Epithelial cell of proximal tubule (primary cell): ENCODE data around the gene PTPRN2. TPM values are rescaled to one million over a fixed set of nuclear protein-coding genes. Genes with fewer than 3 reads are reported as not detected.

Experiments used
- DNase-seq: peaks from one replicate; pipeline ENCODE4 v3.0.0-alpha.2; 2011; ENCODE audit warnings: low read depth
- H3K4me3 ChIP-seq: 2 replicates; pipeline ENCODE4 v1.5.1; 2011; ENCODE audit warnings: low read depth, mild to moderate bottlenecking, low read length
- total RNA-seq: library from RNA; depleted of rRNA; stranded (reverse); fragments of >200 nt; gene quantifications from 2 replicates; pipeline ENCODE4 v1.2.3, GENCODE V29; 2015
- TF ChIP-seq, protein P1 (sequence below): conservative IDR thresholded peaks from 2 replicates; pipeline ENCODE4 v1.5.1; 2012; ENCODE audit warnings: low read depth, mild to moderate bottlenecking, low read length

The PTPRN2 gene
- total RNA-seq, 1 donor from 2014 or later: 2.8 TPM

DNA sequence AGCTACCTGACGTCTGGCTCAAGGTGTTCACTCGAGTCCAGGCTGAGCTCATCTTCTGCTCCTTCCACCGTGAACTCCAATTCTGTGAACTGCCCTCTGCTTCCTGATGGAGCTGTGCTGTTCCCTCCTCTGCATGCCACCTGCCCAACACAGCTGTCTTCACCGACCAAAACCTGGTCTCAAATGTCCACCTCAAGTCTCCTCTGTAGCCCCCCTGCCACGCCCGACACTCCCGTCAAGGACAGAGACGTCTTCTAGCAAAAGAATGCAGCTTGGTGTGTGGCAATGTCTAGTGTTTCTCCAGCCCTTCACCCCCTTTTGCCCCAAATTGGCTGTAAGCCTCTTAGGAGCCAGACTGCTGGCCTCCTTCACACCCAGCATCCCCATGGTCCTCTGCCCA lies 945.8 kb downstream of the PTPRN2 start:
- TF ChIP-seq, protein P1, sequence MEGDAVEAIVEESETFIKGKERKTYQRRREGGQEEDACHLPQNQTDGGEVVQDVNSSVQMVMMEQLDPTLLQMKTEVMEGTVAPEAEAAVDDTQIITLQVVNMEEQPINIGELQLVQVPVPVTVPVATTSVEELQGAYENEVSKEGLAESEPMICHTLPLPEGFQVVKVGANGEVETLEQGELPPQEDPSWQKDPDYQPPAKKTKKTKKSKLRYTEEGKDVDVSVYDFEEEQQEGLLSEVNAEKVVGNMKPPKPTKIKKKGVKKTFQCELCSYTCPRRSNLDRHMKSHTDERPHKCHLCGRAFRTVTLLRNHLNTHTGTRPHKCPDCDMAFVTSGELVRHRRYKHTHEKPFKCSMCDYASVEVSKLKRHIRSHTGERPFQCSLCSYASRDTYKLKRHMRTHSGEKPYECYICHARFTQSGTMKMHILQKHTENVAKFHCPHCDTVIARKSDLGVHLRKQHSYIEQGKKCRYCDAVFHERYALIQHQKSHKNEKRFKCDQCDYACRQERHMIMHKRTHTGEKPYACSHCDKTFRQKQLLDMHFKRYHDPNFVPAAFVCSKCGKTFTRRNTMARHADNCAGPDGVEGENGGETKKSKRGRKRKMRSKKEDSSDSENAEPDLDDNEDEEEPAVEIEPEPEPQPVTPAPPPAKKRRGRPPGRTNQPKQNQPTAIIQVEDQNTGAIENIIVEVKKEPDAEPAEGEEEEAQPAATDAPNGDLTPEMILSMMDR: no peak
- DNase-seq: no peak
- no peak overlapping the region for H3K4me3 ChIP-seq

DNA sequence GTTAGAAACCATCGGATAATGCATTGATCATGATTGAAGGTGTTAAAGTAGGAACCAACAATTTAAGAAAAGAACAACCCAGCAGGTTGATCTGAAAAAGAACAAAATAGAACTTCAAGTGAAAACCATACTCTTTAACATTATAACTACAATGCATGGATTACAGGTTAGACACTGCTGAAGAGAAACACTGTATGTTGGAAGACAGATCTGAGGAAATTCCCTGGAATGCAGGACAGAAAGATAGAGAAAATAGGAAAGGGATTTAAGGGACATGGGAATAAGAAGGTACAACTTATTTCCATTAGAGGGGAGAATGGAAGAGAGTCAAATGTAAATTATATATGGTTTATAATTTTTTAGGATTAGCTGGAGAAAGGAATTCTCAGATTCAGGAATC lies 947.5 kb downstream of the PTPRN2 start:
- TF ChIP-seq, protein P1: no peak
- DNase-seq: no peak
- H3K4me3 ChIP-seq: no peak overlapping the region

- TF ChIP-seq, protein P1: no peak
- no peak for DNase-seq
- no peak overlapping the region for H3K4me3 ChIP-seq
Measured at GRCh38 chr7:157638563-157638962, 949.1 kb downstream of the PTPRN2 start.

GRCh38 chr7:157637216-157637949 lies 950.2 kb downstream of the PTPRN2 start:
- DNase-seq: no peak
- H3K4me3 ChIP-seq: no peak overlapping the region
- TF ChIP-seq, protein P1: no peak

GRCh38 chr7:157635669-157636068 lies 952.0 kb downstream of the PTPRN2 start:
- H3K4me3 ChIP-seq: no peak overlapping the region
- DNase-seq: no peak
- TF ChIP-seq, protein P1: no peak

- no peak for DNase-seq
- TF ChIP-seq, protein P1: no peak
- no peak overlapping the region for H3K4me3 ChIP-seq
Measured at GRCh38 chr7:157635148-157635500, 952.5 kb downstream of the PTPRN2 start.

GRCh38 chr7:157634401-157635147 lies 953.0 kb downstream of the PTPRN2 start:
- TF ChIP-seq, protein P1: no peak
- no peak overlapping the region for H3K4me3 ChIP-seq
- DNase-seq: no peak
